NCI-H1105 treated with DMSO at 0.1 percent for 48 hours (cell line): Measurements from ENCODE around the gene MFAP2.

Experiments
- DNase-seq: peaks from one replicate; lab custom pipeline; 2025; lab: John Stamatoyannopoulos, UW

The MFAP2 gene

GRCh38 chr1:16980473-16981268 is at the start of gene MFAP2:
Gene MFAP2 (minus strand): TSS chr1:16980620. CDS start chr1:16978273, 2,347 bp downstream.
- peak; percentile 23 for DNase-seq

GRCh38 chr1:17030206-17030605 is 49.8 kb upstream of the MFAP2 start:
- no peak for DNase-seq

GRCh38 chr1:17028662-17029188 is 48.3 kb upstream of the MFAP2 start:
- DNase-seq = no peak

- DNase-seq = peak; percentile 63
Measured at GRCh38 chr1:17027900-17028299, 47.5 kb upstream of the MFAP2 start.

GRCh38 chr1:17027403-17027802 is 47.0 kb upstream of the MFAP2 start:
- DNase-seq = peak; percentile 34

- DNase-seq = no peak
Measured at GRCh38 chr1:17024721-17025120, 44.3 kb upstream of the MFAP2 start.

- DNase-seq = no peak
Measured at GRCh38 chr1:17023573-17023972, 43.2 kb upstream of the MFAP2 start.

GRCh38 chr1:17023102-17023501 is 42.7 kb upstream of the MFAP2 start:
- no peak for DNase-seq

- no peak for DNase-seq
Measured at GRCh38 chr1:17021896-17022295, 41.5 kb upstream of the MFAP2 start.

- no peak for DNase-seq
Measured at GRCh38 chr1:17020502-17020901, 40.1 kb upstream of the MFAP2 start.

GRCh38 chr1:17018849-17019248 is 38.4 kb upstream of the MFAP2 start:
- DNase-seq = no peak

GRCh38 chr1:17017435-17017834 is 37.0 kb upstream of the MFAP2 start:
- DNase-seq = no peak

GRCh38 chr1:17016317-17016661 is 35.9 kb upstream of the MFAP2 start:
- DNase-seq = no peak

GRCh38 chr1:17014671-17015567 is 34.5 kb upstream of the MFAP2 start:
- DNase-seq = no peak

- DNase-seq = no peak
Measured at GRCh38 chr1:17013491-17014320, 33.3 kb upstream of the MFAP2 start.

- DNase-seq = no peak
Measured at GRCh38 chr1:17012775-17013490, 32.5 kb upstream of the MFAP2 start.

- DNase-seq = peak; percentile 84
Measured at GRCh38 chr1:17011439-17012307, 31.3 kb upstream of the MFAP2 start, which contains the start of gene ATP13A2. Gene ATP13A2 (minus strand): TSS chr1:17011928. CDS start chr1:17011738, 190 bp downstream.

GRCh38 chr1:17011092-17011438 is 30.6 kb upstream of the MFAP2 start:
- no peak for DNase-seq

- no peak for DNase-seq
Measured at GRCh38 chr1:17009706-17010105, 29.3 kb upstream of the MFAP2 start.

- no peak for DNase-seq
Measured at GRCh38 chr1:17008208-17008855, 27.9 kb upstream of the MFAP2 start.
